SK-N-SH treated with all-trans-retinoic acid at 6 μM for 48 hours (cell line): ENCODE results near the gene DEF6.

ENCODE experiments used
- ARNTL ChIP-seq: fragments of 450-650 bp; formaldehyde crosslinking; IDR thresholded peaks from 2 replicates; pipeline ENCODE4 v1.5.0; 2020; ENCODE audit warnings: low read depth, mild to moderate bottlenecking, moderate library complexity, borderline replicate concordance
- BACH2 ChIP-seq: fragments of 250-450 bp; sonication (Bioruptor Pico); IDR thresholded peaks from 2 replicates; pipeline ENCODE4 v1.9.0; 2021; ENCODE audit warnings: mild to moderate bottlenecking, borderline replicate concordance
- CSDC2 ChIP-seq: fragments of 250-450 bp; sonication (Bioruptor Pico); IDR thresholded peaks from 2 replicates; pipeline ENCODE4 v1.5.0; 2020; ENCODE audit warnings: mild to moderate bottlenecking, moderate library complexity
- ESRRG ChIP-seq: fragments of 250-450 bp; sonication (Bioruptor Pico); IDR thresholded peaks from 2 replicates; pipeline ENCODE4 v1.6.1; 2021; ENCODE audit warnings: mild to moderate bottlenecking
- GLIS3 ChIP-seq: fragments of 250-450 bp; sonication (Bioruptor Pico); IDR thresholded peaks from 2 replicates; pipeline ENCODE4 v1.5.0; 2020; ENCODE audit warnings: mild to moderate bottlenecking, moderate library complexity
- PPARA ChIP-seq: fragments of 250-450 bp; sonication (Bioruptor Pico); IDR thresholded peaks from 2 replicates; pipeline ENCODE4 v1.5.0; 2020; ENCODE audit warnings: mild to moderate bottlenecking, borderline replicate concordance
- RARB ChIP-seq: fragments of 250-450 bp; sonication (Bioruptor Pico); IDR thresholded peaks from 2 replicates; pipeline ENCODE4 v1.8.0; 2021; ENCODE audit warnings: mild to moderate bottlenecking, moderate library complexity
- TOX ChIP-seq: fragments of 250-450 bp; sonication (Bioruptor Pico); IDR thresholded peaks from 2 replicates; pipeline ENCODE4 v1.8.0; 2021; ENCODE audit warnings: mild to moderate bottlenecking, moderate library complexity, borderline replicate concordance
- ZC3H10 ChIP-seq: fragments of 250-450 bp; sonication (Bioruptor Pico); IDR thresholded peaks from 2 replicates; pipeline ENCODE4 v1.5.1; 2021; ENCODE audit warnings: mild to moderate bottlenecking, moderate library complexity
- ZFP3 ChIP-seq: fragments of 250-450 bp; sonication (Bioruptor Pico); IDR thresholded peaks from 2 replicates; pipeline ENCODE4 v1.5.0; 2020; ENCODE audit warnings: mild to moderate bottlenecking, moderate library complexity
- ZNF565 ChIP-seq: fragments of 450-650 bp; formaldehyde crosslinking; conservative IDR thresholded peaks from 2 replicates; pipeline ENCODE4 v1.5.0; 2020; ENCODE audit warnings: low read depth, mild to moderate bottlenecking, moderate library complexity
- ZNF8 ChIP-seq: fragments of 450-650 bp; formaldehyde crosslinking; IDR thresholded peaks from 2 replicates; pipeline ENCODE4 v1.5.0; 2020; ENCODE audit warnings: mild to moderate bottlenecking, moderate library complexity
- TF ChIP-seq, protein P1 (sequence below): fragments of 250-450 bp; sonication (Bioruptor Pico); IDR thresholded peaks from 2 replicates; pipeline ENCODE4 v1.5.1; 2020; ENCODE audit warnings: low read depth, mild to moderate bottlenecking, moderate library complexity
- TF ChIP-seq, protein P2 (sequence below): fragments of 250-450 bp; sonication (Bioruptor Pico); IDR thresholded peaks from 2 replicates; pipeline ENCODE4 v1.8.0; 2020; ENCODE audit warnings: mild to moderate bottlenecking, moderate library complexity, borderline replicate concordance

DNA sequence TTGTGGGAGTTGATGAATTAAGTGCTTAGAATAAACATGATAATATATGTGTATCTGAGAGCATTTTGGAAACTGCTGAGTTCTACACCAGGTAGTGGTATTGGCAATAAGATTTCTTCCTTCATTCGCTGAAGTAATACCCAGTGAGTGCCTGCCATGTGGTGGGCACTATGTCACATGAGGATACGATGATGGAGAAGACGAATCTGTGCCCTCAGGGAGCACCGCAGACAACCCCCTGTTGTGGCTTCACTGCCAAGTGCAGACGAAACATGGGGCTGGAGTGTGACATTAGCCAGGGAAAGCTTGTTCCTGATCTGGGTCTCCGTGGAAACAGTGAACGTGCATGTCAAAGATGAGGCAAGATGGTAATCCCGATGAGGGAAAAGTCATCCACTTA, 30.2 kb upstream of the DEF6 start:
- no peak for TF ChIP-seq ZNF565 (CRISPR knock-in tag)
- no peak for TF ChIP-seq ARNTL (CRISPR knock-in tag)
- TF ChIP-seq RARB (CRISPR knock-in tag): no peak
- TF ChIP-seq BACH2 (CRISPR knock-in tag): no peak
- no peak for TF ChIP-seq PPARA
- TF ChIP-seq TOX (CRISPR knock-in tag): no peak
- no peak for TF ChIP-seq ZNF8 (CRISPR knock-in tag)
- TF ChIP-seq, protein P1, sequence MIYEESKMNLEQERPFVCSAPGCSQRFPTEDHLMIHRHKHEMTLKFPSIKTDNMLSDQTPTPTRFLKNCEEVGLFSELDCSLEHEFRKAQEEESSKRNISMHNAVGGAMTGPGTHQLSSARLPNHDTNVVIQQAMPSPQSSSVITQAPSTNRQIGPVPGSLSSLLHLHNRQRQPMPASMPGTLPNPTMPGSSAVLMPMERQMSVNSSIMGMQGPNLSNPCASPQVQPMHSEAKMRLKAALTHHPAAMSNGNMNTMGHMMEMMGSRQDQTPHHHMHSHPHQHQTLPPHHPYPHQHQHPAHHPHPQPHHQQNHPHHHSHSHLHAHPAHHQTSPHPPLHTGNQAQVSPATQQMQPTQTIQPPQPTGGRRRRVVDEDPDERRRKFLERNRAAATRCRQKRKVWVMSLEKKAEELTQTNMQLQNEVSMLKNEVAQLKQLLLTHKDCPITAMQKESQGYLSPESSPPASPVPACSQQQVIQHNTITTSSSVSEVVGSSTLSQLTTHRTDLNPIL (CRISPR knock-in tag): no peak
- no peak for TF ChIP-seq ZFP3
- TF ChIP-seq GLIS3: no peak
- no peak for TF ChIP-seq CSDC2
- TF ChIP-seq, protein P2, sequence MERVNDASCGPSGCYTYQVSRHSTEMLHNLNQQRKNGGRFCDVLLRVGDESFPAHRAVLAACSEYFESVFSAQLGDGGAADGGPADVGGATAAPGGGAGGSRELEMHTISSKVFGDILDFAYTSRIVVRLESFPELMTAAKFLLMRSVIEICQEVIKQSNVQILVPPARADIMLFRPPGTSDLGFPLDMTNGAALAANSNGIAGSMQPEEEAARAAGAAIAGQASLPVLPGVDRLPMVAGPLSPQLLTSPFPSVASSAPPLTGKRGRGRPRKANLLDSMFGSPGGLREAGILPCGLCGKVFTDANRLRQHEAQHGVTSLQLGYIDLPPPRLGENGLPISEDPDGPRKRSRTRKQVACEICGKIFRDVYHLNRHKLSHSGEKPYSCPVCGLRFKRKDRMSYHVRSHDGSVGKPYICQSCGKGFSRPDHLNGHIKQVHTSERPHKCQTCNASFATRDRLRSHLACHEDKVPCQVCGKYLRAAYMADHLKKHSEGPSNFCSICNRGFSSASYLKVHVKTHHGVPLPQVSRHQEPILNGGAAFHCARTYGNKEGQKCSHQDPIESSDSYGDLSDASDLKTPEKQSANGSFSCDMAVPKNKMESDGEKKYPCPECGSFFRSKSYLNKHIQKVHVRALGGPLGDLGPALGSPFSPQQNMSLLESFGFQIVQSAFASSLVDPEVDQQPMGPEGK (CRISPR knock-in tag): no peak
- TF ChIP-seq ESRRG (CRISPR knock-in tag): no peak
- TF ChIP-seq ZC3H10 (CRISPR knock-in tag): no peak
